GM21526 (cell line): Measurements from ENCODE around the gene IFNAR1.
"Not testable (repeated sequence)": the region's sequence is repeated elsewhere in the genome, so short reads cannot be mapped to it uniquely, and the experiment has no call there.

Experiments used
- ATAC-seq: cut with Tn5 transposase; IDR thresholded peaks from one replicate; pipeline ENCODE4 v1.9.1; 2021; ENCODE audit warnings: moderate library complexity; ENCODE audit not compliant: unreplicated experiment, low FRiP score

IFNAR1 gene

DNA sequence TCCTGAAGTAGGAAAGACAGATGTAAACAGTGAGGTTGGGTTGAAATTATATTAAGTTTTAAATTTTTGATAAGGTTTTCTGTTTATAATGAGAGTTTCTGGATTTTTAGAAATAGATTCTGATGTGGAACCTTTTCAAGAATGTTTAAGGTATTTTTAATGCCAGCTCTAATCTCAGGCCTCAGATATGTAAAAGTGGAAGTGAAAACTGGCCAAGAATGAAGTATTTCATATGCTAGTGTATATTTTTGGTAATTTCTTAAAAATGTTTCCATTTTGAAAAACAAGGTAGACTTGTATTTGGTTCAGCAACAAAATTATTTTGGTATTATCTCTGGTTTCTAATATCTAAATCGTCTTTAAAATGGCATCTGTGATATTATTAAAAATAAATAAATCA lies 14.4 kb downstream of the IFNAR1 start:
- no peak for ATAC-seq

GRCh38 chr21:33339918-33340317 lies 15.1 kb downstream of the IFNAR1 start:
- ATAC-seq: no peak

GRCh38 chr21:33345751-33346238 lies 21.0 kb downstream of the IFNAR1 start:
- ATAC-seq: no peak

GRCh38 chr21:33348706-33349105 lies 23.9 kb downstream of the IFNAR1 start:
- no peak for ATAC-seq

DNA sequence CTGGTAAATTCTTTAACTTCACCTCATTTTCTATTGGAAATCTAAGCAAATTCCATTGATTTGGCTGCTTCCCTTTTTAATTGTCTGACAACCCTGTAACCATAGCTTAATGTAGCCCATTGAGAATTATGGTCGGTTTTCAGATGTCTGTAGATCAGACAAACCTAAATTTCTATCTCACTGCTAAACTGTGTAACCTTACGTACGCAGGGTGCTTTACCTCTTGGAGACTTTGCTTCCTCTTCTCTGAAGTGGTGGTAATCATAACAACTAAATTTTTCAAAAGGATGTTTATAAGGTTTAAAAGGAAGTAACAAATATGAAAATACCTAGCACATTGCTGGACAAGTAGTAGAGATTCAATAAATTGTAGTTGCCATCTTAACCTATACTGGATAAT lies 25.9 kb downstream of the IFNAR1 start:
- ATAC-seq: no peak

DNA sequence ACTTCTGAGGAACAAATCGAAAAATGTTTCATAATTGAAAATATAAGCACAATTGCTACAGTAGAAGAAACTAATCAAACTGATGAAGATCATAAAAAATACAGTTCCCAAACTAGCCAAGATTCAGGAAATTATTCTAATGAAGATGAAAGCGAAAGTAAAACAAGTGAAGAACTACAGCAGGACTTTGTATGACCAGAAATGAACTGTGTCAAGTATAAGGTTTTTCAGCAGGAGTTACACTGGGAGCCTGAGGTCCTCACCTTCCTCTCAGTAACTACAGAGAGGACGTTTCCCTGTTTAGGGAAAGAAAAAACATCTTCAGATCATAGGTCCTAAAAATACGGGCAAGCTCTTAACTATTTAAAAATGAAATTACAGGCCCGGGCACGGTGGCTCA lies 30.6 kb downstream of the IFNAR1 start:
- no peak for ATAC-seq

DNA sequence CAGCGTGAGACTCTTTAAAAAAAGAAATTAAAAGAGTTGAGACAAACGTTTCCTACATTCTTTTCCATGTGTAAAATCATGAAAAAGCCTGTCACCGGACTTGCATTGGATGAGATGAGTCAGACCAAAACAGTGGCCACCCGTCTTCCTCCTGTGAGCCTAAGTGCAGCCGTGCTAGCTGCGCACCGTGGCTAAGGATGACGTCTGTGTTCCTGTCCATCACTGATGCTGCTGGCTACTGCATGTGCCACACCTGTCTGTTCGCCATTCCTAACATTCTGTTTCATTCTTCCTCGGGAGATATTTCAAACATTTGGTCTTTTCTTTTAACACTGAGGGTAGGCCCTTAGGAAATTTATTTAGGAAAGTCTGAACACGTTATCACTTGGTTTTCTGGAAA lies 31.2 kb downstream of the IFNAR1 start:
- ATAC-seq: no peak

DNA sequence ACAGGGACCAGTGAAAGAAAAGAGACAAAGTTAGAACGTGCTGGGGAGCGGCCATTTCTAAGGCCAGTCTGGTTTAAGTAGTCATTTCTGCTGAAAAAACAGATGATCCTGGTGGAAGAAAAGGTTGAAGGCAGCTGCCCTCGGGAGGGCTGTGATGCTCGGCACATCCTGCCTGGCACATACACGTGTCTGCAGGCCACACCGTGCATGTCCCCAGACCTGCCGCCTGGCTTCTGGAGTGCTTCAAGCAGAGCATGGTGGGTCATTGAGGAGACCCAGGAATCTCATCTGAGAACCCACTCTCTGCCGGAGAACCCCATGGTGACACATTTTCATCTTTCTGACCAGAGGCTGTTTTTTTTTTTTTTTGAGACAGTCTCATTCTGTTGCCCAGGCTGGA lies 32.4 kb downstream of the IFNAR1 start:
- no peak for ATAC-seq

DNA sequence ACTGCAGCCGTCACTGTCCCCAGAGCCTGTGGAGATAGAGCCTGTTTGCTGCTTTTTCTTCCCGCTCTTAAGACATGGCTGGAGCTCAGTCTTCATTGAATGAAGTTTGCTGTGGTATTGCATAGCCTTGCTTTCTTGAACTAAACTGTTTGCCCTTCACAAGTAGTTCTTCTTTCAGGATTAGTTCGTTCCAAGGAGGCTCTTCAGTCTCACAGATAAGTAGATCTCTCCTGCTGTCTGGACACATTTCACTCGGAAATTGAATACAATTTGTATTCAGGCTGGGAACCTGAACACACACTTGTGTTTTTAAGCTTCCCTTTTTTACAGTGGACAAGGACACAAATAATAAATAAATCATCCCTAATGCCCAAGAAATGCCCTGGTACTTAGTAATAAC lies 34.7 kb downstream of the IFNAR1 start:
- no peak for ATAC-seq

- no peak for ATAC-seq
These were observed 35.5 kb downstream of the IFNAR1 start for GRCh38 chr21:33360281-33360680.

GRCh38 chr21:33360881-33361602 lies 36.3 kb downstream of the IFNAR1 start:
- ATAC-seq: peak; percentile 62

DNA sequence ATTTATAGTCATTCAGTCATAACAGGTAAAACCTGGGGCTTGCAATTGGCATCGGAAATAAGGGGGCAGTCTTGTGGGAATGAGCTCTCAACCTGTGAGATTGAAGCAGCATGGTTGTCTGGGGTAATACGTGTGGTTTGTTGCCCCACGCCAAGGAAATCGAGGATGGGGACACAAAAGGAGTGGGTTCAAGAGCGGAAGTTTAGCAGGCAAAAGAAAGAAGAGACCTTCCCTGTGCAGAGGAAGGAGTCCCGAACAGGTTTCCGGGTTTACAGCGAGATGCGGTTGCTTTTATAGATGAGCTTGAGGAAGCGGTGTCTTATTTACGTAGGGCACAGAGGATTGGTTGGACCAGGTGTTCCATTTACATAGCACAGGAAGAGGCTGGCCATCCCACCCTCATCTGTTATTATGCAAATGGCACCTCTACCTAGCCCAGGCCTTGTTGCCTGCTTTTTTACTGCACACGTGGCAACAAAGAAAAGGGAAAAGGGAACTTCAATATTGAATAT lies 37.3 kb downstream of the IFNAR1 start:
- no peak for ATAC-seq

GRCh38 chr21:33363911-33364609 lies 39.3 kb downstream of the IFNAR1 start:
- ATAC-seq: not testable (repeated sequence)

DNA sequence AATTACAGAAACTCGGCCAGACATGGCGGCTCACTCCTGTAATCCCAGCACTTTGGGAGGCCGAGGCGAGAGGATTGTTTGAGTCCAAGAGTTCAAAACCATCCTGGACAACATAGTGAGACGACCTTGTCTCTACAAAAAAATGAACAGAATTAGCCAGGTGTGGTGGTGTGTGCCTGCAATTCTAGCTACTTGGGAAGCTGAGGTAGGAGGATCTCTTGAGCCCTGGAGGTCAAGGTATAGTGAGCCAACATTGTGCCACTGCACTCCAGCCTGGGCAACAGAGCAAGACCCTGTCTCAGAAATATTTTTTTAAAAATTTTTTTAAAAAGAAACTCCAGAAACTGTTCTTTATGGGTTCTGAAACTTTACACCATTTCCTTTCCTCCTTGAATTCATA lies 40.1 kb downstream of the IFNAR1 start:
- ATAC-seq: no peak

- no peak for ATAC-seq
These were observed 42.7 kb downstream of the IFNAR1 start for GRCh38 chr21:33367309-33367973.

DNA sequence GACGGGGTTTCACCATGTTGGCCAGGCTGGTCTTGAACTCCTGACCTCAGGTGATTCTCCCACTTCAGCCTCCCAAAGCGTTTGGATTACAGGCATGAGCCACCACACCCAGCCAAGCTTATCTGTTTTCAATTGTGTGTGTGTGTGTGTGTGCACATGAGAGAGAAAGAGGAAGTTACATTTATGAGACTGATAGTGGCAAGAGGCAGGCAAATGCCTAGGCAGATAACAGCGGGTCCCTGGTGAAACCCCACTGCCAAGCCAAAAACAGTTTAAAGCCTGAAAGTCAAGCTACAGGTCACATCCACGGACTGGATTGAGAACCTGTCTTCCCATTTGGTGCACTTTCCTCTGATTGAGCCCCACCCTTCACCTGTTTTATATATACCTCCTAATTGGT lies 43.4 kb downstream of the IFNAR1 start:
- ATAC-seq: no peak

GRCh38 chr21:33368576-33368975 lies 43.8 kb downstream of the IFNAR1 start:
- no peak for ATAC-seq

DNA sequence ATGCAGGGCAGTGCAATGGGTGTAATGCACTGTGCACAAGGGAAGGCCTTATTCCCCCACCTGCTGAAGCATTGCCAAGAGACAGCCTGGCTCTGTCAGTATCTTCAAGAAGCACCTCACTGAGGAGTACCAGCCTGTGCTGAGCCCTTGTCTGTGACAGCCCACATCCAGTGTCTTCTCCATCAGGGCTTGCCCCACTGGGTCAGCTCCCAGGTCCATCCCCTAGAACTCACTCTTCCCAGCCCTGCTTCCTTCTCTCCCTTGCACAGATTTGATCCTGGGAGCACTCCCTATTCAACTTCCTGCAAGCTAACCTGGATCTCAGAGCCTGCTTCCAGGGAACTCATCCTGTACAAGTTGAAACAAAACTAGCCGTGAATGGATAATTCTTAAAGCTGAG lies 44.8 kb downstream of the IFNAR1 start:
- ATAC-seq: no peak

- ATAC-seq: no peak
These were observed 45.5 kb downstream of the IFNAR1 start for GRCh38 chr21:33370305-33370704.

DNA sequence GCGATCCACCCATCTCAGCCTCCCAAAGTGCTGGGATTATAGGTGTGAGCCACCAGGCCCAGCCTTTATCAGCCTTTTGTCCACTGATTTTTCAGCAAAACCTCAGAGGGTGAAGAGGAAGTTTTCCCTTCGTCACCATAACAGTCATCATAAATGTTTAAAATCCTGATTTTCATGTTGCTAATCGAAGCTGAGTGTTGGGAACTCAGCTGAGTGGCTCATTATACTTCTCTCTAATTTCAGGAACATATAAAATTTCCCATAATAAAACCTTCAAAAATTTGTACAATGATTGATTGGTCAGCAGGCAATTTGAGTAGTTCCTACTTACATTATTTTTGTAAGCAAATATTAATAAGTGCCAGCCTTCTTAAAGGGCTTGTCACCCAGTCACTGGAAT lies 46.6 kb downstream of the IFNAR1 start:
- ATAC-seq: no peak

GRCh38 chr21:33372582-33372981 lies 47.8 kb downstream of the IFNAR1 start:
- ATAC-seq: no peak
